Measurements from ENCODE around the gene AK2. TPM values are rescaled to one million over a fixed set of nuclear protein-coding genes. Genes with fewer than 3 reads are reported as not detected.
"Not testable (repeated sequence)": the region's sequence is repeated elsewhere in the genome, so short reads cannot be mapped to it uniquely, and the experiment has no call there.

AK2 gene
- polyA plus RNA-seq, 3 donors, result 60.1 to 134 (median 116) TPM

DNA sequence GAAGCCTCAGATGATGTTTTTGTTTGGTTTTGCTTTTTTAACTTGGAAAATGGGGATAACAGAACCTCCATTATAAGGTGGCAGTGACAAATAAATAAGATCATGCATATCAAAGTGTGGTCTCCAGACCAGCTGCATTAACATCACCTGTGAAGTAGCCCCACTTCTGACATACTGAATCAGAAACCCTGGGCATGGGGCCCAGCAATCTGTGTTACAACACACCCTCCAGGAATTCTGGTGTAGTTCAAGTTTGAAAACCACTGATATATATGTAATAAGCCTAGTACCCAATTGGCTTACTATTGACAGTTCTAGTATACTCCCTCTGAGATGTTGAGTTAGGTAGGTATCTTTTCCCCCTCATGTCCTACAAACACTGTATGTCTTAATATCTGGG is 48.0 kb downstream of the AK2 start:
- no peak overlapping the region for H3K27ac ChIP-seq (ENCODE audit: low read depth, low read length)

DNA sequence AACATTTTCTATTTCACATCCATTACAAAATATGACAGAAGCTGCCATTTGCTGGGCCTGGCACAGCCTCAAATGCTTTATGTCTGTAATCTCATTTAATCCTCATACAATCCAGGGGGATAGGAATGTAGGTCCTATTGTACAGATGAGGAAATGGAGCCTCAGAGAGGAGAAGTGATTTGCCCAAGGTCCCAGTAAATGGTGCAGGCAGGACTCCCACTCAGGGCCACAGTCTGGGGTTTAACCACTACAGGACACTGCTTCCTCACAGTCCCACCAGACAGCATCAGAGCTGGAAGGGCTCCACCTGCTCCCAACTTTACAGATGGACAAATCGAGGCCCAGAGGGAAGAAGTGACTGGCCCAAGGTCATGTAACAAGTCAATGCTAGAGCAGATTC is 51.5 kb downstream of the AK2 start:
- WGBS, 3 donors, result 82 to 100% (median 86%) methylated on average over 1 of the region's 1 CpG
- no peak overlapping the region for H3K27ac ChIP-seq (ENCODE audit: low read depth, low read length)

DNA sequence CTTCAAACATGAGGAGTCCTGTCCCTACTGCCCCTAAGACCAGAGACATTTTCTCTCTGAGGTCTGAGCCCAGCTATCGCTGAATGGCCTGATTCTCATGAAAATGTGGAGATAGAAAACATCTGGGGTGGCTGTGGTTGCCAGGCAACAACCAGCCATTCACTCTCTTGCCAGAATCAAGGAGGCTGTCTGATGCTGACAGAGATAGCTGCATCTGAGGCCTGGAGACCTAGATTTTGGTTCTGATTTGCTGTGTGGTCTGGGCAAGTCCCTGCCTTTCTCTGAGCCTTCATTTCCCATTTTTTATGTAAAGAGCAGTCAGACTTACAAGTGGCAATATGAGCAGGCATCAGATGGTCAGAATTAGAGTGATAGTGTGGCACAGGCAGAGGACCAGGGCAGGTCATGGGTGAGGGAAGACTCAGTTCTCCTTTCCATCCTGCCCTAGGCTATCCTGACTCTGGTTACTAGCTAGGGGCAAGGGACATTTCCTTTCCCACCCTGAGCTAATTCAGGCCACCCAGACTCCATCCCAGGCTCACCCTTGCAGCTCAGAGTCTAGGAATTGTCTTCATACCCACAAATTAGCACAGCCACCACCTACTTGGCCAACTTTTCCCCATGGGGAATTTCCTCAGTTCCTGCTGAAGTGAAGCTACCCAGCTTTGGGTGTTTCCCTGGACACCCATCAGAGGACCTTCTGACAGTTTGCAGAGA is 52.1 kb downstream of the AK2 start:
- H3K27ac ChIP-seq (ENCODE audit: low read depth, low read length), result no peak overlapping the region
- WGBS, 3 donors, result 81 to 100% (median 83%) methylated on average over 1 of the region's 1 CpG

DNA sequence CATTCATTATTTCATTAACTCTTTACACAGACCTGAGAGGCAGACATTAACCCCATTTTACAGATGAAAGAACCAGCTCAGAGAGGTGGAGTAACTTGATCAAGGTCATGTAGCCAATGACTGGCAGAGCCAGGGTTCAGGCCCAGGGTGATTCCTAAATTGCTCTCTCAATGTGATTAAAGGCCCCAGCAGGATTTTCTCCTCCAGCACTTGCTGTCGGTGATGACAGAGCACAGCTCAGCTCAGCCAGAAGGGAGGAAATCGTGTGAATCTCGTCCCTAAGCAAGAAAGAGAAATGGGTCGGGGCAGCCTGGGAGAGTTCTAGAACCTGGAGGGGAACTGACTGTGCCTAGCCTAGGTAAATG is 52.6 kb downstream of the AK2 start:
- 51 to 85% (median 77%) methylated on average over 4 of the region's 4 CpGs for WGBS, 3 donors

DNA sequence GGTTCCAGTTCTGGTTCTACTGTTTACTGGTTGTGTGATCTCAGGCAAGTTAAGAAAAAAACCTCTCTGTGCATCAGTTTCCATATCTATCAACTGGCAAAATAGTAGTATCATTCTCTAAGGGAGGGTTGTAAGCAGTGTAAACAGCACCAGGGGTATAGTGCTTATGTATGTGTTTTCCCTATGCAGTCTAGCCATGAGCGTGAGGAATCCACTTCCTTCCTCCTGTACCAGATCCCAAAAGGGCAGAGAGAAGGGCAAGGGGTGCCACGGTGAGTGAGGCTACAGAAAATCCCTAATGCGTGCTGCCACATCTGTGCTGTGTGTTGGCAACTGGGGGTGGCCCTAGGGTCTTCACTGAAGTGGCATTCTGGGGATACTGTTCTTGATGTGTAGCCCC is 53.7 kb downstream of the AK2 start:
- H3K27ac ChIP-seq (ENCODE audit: low read depth, low read length), result no peak overlapping the region
- 72 to 77% (median 76%) methylated on average over 3 of the region's 3 CpGs for WGBS, 3 donors

More for the DNA sequence above, 52.6 kb downstream of the AK2 start:
- no peak overlapping the region for H3K27ac ChIP-seq (ENCODE audit: low read depth, low read length)

DNA sequence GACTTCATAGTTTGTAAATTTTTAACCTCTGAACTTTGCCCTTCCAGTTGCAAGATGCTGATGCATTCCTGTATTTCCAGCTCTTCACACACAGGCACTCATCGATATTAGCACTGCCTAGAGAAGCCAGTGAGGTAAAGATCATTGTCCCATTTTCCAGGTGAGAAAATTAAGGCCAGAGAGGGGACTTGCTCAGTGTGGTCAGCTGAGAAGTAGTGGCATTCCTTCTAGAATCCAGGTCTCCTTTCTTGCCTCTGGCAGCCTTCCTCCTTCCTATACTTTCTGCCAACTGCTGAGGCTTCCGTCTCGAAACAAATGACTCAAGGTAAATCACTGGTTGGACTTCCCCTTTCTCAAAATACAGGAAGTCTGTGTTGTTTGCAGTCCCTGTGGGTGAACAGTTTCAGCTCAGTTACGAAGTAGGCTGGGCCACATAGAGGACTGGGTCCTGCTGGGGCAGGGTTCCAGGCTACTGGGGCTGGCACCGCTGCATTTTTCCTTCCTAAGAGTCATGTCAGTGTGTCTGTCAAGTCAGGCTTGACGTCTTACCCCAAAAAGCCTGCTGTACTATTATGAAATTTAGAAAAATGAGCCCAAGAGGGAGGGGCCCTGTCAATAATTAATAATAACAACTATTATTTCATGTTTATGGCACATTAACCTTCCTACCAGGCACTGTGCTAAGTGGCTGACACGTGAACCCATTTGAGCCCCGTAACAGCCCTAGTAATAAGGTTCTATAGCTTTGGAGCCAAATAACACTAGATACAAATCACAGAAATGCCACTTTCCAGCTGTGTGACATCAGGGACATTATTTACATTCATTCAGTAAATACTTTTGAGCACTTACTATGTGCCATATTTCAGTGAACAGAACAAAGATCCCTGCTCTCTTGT is 55.4 kb downstream of the AK2 start:
- 23 to 30% (median 26%) methylated on average over 8 of the region's 8 CpGs for WGBS, 3 donors
- no peak overlapping the region for H3K27ac ChIP-seq (ENCODE audit: low read depth, low read length)

DNA sequence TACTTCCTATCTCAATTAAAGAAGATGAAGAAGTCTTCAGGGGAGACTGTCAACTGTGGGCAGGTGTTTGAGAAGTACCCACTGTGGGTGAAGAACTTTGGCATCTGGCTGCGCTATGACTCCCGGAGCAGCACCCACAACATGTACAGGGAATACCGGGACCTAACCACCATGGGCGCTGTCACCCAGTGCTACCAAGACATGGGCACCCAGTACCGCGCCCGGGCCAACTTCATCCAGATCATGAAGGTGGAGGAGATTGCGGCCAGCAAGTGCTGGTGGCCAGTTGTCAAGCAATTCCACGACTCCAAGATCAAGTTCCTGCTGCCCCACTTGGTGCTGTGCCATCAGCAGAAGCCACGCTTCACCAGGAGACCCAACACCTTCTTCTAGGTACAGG is 56.6 kb downstream of the AK2 start:
- WGBS, 3 donors, result 93 to 96% (median 94%) methylated on average over 10 of the region's 10 CpGs
- H3K27ac ChIP-seq (ENCODE audit: low read depth, low read length), result no peak overlapping the region

DNA sequence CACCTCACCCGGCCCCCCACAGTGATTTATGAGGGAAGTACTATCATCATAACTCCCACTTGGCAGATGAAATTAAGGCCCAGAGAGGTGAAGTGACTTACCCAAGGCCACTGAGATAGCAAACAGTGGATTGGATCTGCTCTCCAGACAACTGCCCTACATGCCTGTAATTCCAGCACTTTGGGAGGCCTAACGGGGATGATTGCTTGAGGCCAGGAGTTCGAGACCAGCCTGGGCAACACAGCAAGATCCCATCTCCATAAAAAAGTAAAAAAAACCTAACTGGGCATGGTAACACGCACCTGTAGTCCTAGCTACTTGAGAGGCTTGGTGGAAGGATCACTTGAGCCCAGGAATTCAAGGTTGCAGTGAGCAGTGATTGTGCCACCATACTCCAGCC is 57.8 kb downstream of the AK2 start:
- WGBS, 3 donors, result 84 to 99% (median 88%) methylated on average over 4 of the region's 4 CpGs

DNA sequence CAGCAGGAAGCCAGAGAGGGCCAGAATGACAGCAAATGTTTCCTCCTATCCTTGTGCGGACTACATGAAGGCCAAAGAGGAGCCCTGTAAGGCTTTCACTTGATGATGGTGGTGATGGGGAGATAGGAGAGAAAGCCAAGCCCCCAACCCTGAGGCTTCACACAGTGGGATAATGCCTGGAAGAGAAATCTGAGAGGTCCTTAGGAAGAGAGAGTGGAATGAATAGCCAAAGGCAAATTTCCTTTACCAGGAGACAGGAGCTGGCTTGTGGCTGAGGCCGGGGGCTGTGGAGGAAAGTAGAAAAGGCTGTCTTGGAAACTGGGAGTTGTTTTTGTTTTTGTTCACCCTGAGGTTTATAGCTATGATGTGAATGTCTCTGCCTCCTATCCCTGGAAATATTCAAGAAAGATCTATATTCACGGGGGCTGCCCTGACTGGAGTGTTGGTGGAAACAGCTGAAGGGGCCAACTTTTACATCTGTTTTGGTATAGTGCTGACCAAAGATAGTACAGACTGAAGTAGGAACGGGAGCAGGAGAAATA is 59.1 kb downstream of the AK2 start:
- H3K27ac ChIP-seq (ENCODE audit: low read depth, low read length), result no peak overlapping the region

More for the DNA sequence above, 57.8 kb downstream of the AK2 start:
- H3K27ac ChIP-seq (ENCODE audit: low read depth, low read length), result no peak overlapping the region

DNA sequence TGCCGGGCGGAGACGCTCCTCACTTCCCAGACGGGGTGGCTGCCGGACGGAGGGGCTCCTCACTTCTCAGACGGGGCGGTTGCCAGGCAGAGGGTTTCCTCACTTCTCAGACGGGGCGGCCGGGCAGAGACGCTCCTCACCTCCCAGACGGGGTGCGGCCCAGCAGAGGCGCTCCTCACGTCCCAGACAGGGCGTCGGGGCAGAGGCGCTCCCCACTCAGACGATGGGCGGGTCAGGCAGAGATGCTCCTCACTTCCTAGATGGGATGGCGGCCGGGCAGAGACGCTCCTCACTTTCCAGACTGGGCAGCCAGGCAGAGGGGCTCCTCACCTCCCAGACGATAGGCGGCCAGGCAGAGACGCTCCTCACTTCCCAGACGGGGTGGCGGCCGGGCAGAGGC is 61.6 kb downstream of the AK2 start:
- not testable (repeated sequence) for H3K27ac ChIP-seq (ENCODE audit: low read depth, low read length)
- WGBS, 3 donors, result 87 to 98% (median 98%) methylated on average over 19 to 22 of the region's 30 CpGs

More for the DNA sequence above, 59.1 kb downstream of the AK2 start:
- WGBS, 3 donors, result 73 to 82% (median 78%) methylated on average over 4 of the region's 4 CpGs

DNA sequence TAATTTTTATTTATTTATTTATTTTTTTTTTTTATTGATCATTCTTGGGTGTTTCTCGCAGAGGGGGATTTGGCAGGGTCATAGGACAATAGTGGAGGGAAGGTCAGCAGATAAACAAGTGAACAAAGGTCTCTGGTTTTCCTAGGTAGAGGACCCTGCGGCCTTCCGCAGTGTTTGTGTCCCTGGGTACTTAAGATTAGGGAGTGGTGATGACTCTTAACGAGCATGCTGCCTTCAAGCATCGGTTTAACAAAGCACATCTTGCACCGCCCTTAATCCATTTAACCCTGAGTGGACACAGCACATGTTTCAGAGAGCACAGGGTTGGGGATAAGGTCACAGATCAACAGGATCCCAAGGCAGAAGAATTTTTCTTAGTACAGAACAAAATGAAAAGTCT is 63.2 kb downstream of the AK2 start:
- 30 to 56% (median 37%) methylated on average over 4 of the region's 6 CpGs for WGBS, 3 donors

DNA sequence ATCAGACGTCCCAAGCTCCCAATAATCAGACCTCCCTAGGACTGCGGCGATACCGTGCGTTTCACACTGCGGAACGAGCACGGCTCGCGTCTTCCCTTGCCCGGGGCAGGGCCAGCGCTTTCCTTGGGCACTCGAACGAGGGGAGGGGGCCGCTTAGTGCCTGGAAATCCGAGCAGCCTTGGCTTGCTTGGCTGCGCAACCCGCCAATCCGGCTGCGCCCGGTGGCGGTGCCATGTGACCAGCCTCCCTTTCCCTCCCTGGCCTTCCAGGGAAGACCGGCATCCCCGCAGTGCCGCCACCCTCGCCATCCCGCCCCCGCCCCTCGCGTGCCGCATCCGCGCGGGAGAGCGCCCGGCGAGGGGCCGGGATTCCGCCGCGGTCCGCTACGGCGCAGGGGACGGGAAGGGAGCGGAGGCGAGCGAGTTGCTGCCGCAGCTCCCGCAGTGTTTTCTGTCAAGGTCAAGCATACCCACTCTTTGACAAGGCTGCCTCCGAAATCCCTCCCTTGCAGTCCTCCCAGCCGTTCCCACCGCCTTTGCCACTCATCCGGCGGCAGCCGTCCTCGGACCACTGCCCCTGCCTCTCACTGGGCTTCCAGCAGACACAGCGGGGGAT is 63.8 kb downstream of the AK2 start:
- 0 to 2% (median 2%) methylated on average over 43 to 58 of the region's 58 CpGs for WGBS, 3 donors
- H3K27ac ChIP-seq (ENCODE audit: low read depth, low read length), result no peak overlapping the region

More for the DNA sequence above, 63.2 kb downstream of the AK2 start:
- not testable (repeated sequence) for H3K27ac ChIP-seq (ENCODE audit: low read depth, low read length)

DNA sequence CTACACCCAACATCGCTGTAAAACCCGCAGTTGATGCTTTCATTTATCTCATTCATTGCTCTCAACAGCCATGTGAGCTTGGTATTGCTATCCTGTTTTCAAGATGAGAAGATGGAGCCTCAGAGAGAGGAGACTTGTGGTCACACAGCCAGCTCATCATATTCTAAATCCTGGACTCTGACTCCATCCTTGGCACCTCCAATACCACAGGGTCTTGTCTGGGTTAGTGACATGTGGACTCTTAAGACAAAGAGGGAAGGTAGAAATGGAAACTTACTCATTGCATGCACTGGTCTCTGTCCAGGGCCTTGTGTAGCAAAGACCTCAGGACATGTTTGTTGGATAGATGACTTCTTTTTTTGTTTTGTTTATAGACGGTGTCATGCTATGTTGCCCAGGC is 65.1 kb downstream of the AK2 start:
- WGBS, 3 donors, result 94 to 97% (median 94%) methylated on average over 3 of the region's 3 CpGs
- no peak overlapping the region for H3K27ac ChIP-seq (ENCODE audit: low read depth, low read length)

DNA sequence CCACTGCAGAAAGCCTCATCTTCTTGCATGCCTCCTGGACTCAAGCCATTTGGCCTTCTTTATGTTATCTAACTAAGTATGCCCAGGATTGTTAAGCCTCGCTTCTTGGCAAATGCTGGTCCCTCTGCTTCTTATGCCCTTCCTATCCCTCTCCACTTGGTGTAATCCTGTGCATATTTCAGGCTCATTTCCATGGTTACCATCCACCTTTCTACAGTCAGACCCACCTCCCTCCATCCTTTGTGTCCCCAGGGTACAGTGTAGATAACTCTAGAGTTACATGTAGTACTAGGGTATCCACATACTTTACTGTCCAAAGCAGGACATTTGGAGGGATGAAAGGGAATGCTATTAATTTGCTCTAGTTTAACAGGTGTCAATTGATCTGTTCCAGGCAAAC is 65.5 kb downstream of the AK2 start:
- H3K27ac ChIP-seq (ENCODE audit: low read depth, low read length), result no peak overlapping the region
- 94 to 96% (median 95%) methylated on average over 1 of the region's 1 CpG for WGBS, 3 donors

DNA sequence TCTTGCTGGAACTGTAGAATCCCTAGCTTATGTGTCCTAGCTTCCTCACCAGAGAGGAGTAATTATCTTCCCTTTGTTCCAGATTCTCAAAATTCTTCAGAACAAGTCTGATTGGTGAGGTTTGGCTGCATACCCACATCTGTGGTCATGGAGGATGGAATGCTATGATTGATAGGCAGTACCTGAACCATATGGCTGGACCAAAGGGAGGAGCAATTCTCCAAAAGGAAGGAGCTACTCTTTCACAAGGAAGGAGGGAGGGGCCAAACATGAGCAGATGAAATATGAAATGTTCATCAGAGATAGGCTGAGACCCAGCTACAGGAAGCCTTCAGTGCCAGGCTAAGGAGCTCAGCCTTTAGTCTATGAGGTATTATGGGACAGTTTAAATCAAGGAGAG is 67.1 kb downstream of the AK2 start:
- no peak overlapping the region for H3K27ac ChIP-seq (ENCODE audit: low read depth, low read length)

DNA sequence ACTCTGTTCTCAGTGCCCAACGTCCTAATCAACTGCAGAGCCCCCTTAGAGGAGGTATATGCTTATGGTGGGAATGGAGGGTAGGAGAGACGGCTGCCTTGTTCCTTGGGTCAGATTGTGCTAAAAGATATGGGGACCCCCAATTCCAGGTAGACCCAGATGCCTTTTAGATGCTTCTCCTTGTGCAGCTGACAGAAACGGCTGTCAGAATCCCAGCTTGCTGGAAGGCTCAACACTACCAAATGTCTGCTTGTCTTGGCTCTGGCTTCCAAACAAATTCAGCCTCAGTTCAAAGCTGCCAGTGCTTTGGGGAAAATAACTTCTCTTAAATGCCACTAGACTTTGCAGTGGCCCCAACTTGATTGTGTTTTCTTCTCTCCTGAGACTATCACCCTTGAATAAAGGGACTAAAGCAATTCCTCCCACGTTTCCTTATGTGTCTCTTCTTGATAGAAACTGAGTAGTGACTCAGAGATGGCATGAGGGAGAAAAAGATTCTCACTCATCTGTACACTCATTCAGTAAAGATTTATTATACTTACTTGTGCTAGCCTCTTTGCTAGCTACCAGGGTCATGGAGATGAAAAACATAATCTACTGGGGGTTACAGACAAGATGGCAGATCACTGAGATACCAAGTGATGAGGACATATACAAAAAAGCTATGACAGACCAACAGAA is 68.7 kb downstream of the AK2 start:
- no peak overlapping the region for H3K27ac ChIP-seq (ENCODE audit: low read depth, low read length)

DNA sequence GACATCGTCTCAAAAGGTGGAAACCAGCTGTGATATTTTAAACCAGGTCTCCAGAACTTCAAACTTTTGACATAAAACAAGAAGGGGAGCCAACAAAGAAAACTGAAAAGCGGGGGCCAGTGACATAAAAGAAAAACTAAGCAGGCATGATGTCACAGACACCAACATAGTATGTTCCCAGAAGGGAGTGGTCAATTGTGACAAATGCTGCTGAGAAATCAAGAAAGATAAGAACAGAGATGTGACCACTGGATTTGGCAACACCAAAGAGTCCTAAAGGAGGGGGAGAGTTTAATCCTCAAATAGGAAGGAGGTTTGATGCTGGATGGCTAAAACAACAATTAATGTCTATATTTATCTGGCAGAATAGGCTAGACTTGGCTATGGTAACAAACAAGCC is 69.8 kb downstream of the AK2 start:
- WGBS, 3 donors, result 82 to 85% (median 84%) methylated on average over 2 of the region's 2 CpGs
- H3K27ac ChIP-seq (ENCODE audit: low read depth, low read length), result no peak overlapping the region

More for the DNA sequence above, 68.7 kb downstream of the AK2 start:
- WGBS, 3 donors, result 52 to 76% (median 72%) methylated on average over 4 of the region's 4 CpGs

DNA sequence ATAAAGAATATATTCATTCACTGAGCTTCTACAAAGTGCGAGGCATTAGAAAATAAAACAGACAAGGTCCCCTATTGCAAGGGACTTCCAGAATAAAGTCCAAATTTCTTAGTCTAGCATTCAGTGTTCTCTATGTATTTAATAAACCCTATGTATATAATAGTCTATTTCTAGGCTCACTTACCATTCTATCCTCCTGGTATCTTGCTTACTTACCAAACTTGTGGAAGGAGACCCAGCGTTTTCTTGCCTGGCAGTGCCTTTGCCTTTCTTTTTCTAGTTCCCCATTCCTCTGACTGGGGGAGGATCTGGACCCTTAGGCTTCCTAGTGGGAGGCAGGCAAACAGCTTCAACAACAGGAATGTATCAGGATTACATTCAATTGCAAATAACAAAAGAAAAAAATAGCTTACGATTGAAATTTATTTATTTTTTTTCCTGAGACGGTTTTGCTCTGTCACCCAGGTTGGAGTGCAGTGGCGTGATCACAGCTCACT is 71.4 kb downstream of the AK2 start:
- WGBS, 3 donors, result 70 to 74% (median 70%) methylated on average over 5 of the region's 5 CpGs
- H3K27ac ChIP-seq (ENCODE audit: low read depth, low read length), result no peak overlapping the region
